Left forelimb (tissue), 1 donor: ENCODE measurements around the gene CD209.

Experiments used
- DNase-seq: peaks from one replicate; pipeline ENCODE4 v3.0.0-alpha.2; 2018; ENCODE audit warnings: low spot score

Gene CD209

GRCh38 chr19:7738023-7738422, 9.3 kb downstream of the CD209 start:
- DNase-seq: no peak

- DNase-seq: no peak
Observed at GRCh38 chr19:7737215-7737614, 10.1 kb downstream of the CD209 start.

- no peak for DNase-seq
Observed at GRCh38 chr19:7736148-7736547, 11.2 kb downstream of the CD209 start.

- no peak for DNase-seq
Observed at GRCh38 chr19:7734220-7735203, 12.8 kb downstream of the CD209 start.

- no peak for DNase-seq
Observed at GRCh38 chr19:7733376-7733775, 14.0 kb downstream of the CD209 start.

- no peak for DNase-seq
Observed at GRCh38 chr19:7732045-7732444, 15.3 kb downstream of the CD209 start, which contains the start of gene CLEC4G. Gene CLEC4G, minus strand, starts transcription at chr19:7732110. Its CDS starts 8 bp downstream, at chr19:7732102.

- no peak for DNase-seq
Observed at GRCh38 chr19:7731615-7732014, 15.7 kb downstream of the CD209 start.

GRCh38 chr19:7731218-7731595, 16.1 kb downstream of the CD209 start:
- no peak for DNase-seq

- DNase-seq: no peak
Observed at GRCh38 chr19:7730286-7731217, 16.8 kb downstream of the CD209 start.

- no peak for DNase-seq
Observed at GRCh38 chr19:7729831-7730285, 17.5 kb downstream of the CD209 start.

- DNase-seq: no peak
Observed at GRCh38 chr19:7729211-7729610, 18.1 kb downstream of the CD209 start.

- no peak for DNase-seq
Observed at GRCh38 chr19:7725791-7726190, 21.5 kb downstream of the CD209 start.

- no peak for DNase-seq
Observed at GRCh38 chr19:7722231-7722651, 25.1 kb downstream of the CD209 start.

- no peak for DNase-seq
Observed at GRCh38 chr19:7720351-7720750, 27.0 kb downstream of the CD209 start.

GRCh38 chr19:7718668-7719067, 28.7 kb downstream of the CD209 start:
- no peak for DNase-seq

- no peak for DNase-seq
Observed at GRCh38 chr19:7716762-7717161, 30.6 kb downstream of the CD209 start.

- no peak for DNase-seq
Observed at GRCh38 chr19:7715671-7716070, 31.7 kb downstream of the CD209 start.

- DNase-seq: no peak
Observed at GRCh38 chr19:7710616-7711015, 36.7 kb downstream of the CD209 start.

- no peak for DNase-seq
Observed at GRCh38 chr19:7709932-7710460, 37.3 kb downstream of the CD209 start.

GRCh38 chr19:7706955-7707456, 40.3 kb downstream of the CD209 start:
- no peak for DNase-seq

- no peak for DNase-seq
Observed at GRCh38 chr19:7706188-7706954, 41.0 kb downstream of the CD209 start.
